ENCODE measurements around the gene SIGLEC8.

The SIGLEC8 gene

DNA sequence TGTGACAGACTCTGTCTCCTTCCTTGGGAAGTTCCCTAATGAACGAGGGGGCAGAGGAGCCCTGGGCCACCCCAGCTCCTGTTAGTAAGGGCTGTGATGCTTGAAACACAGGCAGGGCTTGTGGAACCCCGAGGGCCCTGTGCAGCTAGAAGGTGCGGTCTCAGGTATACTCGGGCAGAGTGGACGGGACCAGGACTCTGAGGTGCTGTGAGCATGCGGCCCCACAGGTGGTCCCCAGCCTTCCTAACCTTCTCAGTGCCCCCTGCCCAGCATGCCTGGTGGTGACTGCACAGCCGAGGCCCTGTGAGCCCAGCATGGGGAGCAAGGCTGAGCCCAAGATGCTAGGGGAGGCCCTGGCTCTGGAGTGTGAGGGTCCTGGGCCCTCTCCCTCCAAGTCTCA, 4.0 kb upstream of the SIGLEC8 start:
- H3K4me1 ChIP-seq (ENCODE audit: control insufficient read depth, low read length), result peaks cover 5% of the 10 kb centered on the region; the same call in 1 of the 2 replicates
- peaks cover 10% of the 10 kb centered on the region; the same call in 1 of the 2 replicates for H3K27me3 ChIP-seq (ENCODE audit: control insufficient read depth, low read length)
- H3K79me2 ChIP-seq (ENCODE audit: control insufficient read depth, low read length), result no peaks in the 10 kb centered on the region
- H3F3A ChIP-seq (ENCODE audit: control insufficient read depth, insufficient read depth), result no peaks in the 10 kb centered on the region
- no peak for TF ChIP-seq EZH2phosphoT487 (IDR thresholded peaks at IDR 0.05; ENCODE audit: borderline replicate concordance, low read length)
- TF ChIP-seq, protein P1, sequence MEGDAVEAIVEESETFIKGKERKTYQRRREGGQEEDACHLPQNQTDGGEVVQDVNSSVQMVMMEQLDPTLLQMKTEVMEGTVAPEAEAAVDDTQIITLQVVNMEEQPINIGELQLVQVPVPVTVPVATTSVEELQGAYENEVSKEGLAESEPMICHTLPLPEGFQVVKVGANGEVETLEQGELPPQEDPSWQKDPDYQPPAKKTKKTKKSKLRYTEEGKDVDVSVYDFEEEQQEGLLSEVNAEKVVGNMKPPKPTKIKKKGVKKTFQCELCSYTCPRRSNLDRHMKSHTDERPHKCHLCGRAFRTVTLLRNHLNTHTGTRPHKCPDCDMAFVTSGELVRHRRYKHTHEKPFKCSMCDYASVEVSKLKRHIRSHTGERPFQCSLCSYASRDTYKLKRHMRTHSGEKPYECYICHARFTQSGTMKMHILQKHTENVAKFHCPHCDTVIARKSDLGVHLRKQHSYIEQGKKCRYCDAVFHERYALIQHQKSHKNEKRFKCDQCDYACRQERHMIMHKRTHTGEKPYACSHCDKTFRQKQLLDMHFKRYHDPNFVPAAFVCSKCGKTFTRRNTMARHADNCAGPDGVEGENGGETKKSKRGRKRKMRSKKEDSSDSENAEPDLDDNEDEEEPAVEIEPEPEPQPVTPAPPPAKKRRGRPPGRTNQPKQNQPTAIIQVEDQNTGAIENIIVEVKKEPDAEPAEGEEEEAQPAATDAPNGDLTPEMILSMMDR (IDR thresholded peaks at IDR 0.05; ENCODE audit: low read depth, low read length, poor library complexity, severe bottlenecking), result no peak
- no peak overlapping the region for H3K4me3 ChIP-seq (ENCODE audit: low read length)
- no peaks in the 10 kb centered on the region for H3K36me3 ChIP-seq (ENCODE audit: control insufficient read depth, low read length)
- H3K9me3 ChIP-seq (ENCODE audit: control insufficient read depth, insufficient read depth, low read length), result no peaks in the 10 kb centered on the region
- H3K9me2 ChIP-seq (replicated peaks; ENCODE audit: control insufficient read depth, low read length), result no peaks in the 10 kb centered on the region
- H4K20me1 ChIP-seq (ENCODE audit: control insufficient read depth, insufficient read depth, low read depth, low read length), result no peaks in the 10 kb centered on the region
- H3K27ac ChIP-seq (ENCODE audit: low read depth, low read length), result no peak overlapping the region
- no peak overlapping the region for H3K4me2 ChIP-seq (ENCODE audit: low read length)

DNA sequence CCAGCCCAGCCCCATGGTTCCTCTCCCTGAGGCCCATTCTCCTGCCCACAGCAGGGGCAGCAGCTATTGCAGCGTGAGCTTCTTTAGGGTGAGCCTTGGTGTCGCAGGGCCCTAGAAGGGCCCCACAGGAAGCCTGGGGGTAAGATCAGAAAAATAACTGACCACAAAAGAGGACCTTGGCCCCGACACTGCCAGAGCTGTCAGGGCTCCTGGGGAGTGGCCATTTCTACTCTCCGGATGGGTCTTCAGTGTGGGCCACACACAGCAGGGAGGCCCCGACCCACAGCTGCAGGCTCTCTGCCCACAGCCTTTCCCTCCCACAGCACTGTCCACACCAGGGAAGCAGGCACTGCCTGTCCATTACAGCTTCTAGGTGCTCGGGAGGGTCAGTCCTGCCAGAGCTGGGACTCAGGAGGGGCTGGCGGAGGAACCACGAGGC, 3.5 kb upstream of the SIGLEC8 start:
- H3K27ac ChIP-seq (ENCODE audit: low read depth, low read length), result no peak overlapping the region
- no peak for TF ChIP-seq EZH2phosphoT487 (IDR thresholded peaks at IDR 0.05; ENCODE audit: borderline replicate concordance, low read length)
- TF ChIP-seq, protein P1 (IDR thresholded peaks at IDR 0.05; ENCODE audit: low read depth, low read length, poor library complexity, severe bottlenecking), result no peak
- peaks cover 5% of the 10 kb centered on the region; the same call in 1 of the 2 replicates for H3K4me1 ChIP-seq (ENCODE audit: control insufficient read depth, low read length)
- H3K4me2 ChIP-seq (ENCODE audit: low read length), result no peak overlapping the region
- no peaks in the 10 kb centered on the region for H3K9me3 ChIP-seq (ENCODE audit: control insufficient read depth, insufficient read depth, low read length)
- H3K27me3 ChIP-seq (ENCODE audit: control insufficient read depth, low read length), result peaks cover 7% of the 10 kb centered on the region; the same call in 1 of the 2 replicates
- no peaks in the 10 kb centered on the region for H3F3A ChIP-seq (ENCODE audit: control insufficient read depth, insufficient read depth)
- no peaks in the 10 kb centered on the region for H3K36me3 ChIP-seq (ENCODE audit: control insufficient read depth, low read length)
- H3K4me3 ChIP-seq (ENCODE audit: low read length), result no peak overlapping the region
- H3K79me2 ChIP-seq (ENCODE audit: control insufficient read depth, low read length), result no peaks in the 10 kb centered on the region
- no peaks in the 10 kb centered on the region for H3K9me2 ChIP-seq (replicated peaks; ENCODE audit: control insufficient read depth, low read length)
- no peaks in the 10 kb centered on the region for H4K20me1 ChIP-seq (ENCODE audit: control insufficient read depth, insufficient read depth, low read depth, low read length)

DNA sequence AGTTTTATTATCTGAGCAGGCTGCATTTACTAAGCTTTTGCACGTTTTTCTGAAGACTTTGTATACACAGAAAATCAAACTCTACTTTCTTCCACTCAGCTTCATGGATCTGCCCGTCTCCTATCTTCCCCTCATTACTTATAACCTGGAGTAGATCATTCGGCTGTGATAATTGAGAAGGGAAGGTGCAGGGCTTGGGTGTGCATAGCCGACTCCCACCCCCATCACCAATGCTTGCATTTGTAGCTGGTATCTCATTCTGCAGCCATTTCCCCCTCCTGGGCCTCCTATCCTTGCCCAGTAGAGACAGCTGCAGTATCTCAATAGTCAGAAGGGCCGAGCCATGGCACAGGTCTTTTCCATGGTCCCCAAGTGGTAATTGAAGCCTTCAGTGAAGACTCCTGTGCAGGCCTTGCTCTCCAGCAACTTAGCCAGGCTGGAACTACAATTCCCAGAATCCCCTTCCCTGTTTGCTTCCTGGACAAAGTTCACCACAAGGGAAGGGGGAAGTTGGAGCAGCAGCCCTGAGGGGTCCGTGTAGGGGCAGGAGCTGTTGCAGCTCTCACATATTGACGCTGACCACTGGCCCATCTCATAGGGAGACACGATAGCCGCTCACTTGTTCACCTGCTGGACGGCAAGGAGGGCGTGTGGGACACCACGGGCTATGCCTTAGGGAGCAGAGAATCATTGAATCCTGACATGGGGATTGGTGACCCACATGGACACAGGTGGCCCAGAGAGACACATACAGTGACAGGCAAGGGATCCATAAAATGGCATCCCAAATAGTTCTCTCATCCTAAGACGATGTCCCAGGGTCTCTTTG, 2.1 kb upstream of the SIGLEC8 start:
- Histone ChIP-seq H3K9me2 (replicated peaks; ENCODE audit: control insufficient read depth, low read length) (no peaks in the 10 kb centered on the region), H3K4me3 (ENCODE audit: low read length) (peak overlapping the region; percentile 54), H4K20me1 (ENCODE audit: control insufficient read depth, insufficient read depth, low read depth, low read length) (no peaks in the 10 kb centered on the region), H3K9me3 (ENCODE audit: control insufficient read depth, insufficient read depth, low read length) (no peaks in the 10 kb centered on the region), H3K27me3 (ENCODE audit: control insufficient read depth, low read length) (no peaks in the 10 kb centered on the region), H3K4me1 (ENCODE audit: control insufficient read depth, low read length) (peaks cover 5% of the 10 kb centered on the region; the same call in 1 of the 2 replicates), H3K27ac (ENCODE audit: low read depth, low read length) (no peak overlapping the region), H3K4me2 (ENCODE audit: low read length) (peak overlapping the region; percentile 51), H3F3A (ENCODE audit: control insufficient read depth, insufficient read depth) (no peaks in the 10 kb centered on the region), H3K36me3 (ENCODE audit: control insufficient read depth, low read length) (no peaks in the 10 kb centered on the region), H3K79me2 (ENCODE audit: control insufficient read depth, low read length) (no peaks in the 10 kb centered on the region)
- no peak for TF ChIP-seq EZH2phosphoT487 (IDR thresholded peaks at IDR 0.05; ENCODE audit: borderline replicate concordance, low read length)
- TF ChIP-seq, protein P1 (IDR thresholded peaks at IDR 0.05; ENCODE audit: low read depth, low read length, poor library complexity, severe bottlenecking), result no peak

Data from DOHH2 (cell line).